ENCODE results near the gene BCCIP.

Gene BCCIP

GRCh38 chr10:125799451-125800182 lies 23.7 kb upstream of the BCCIP start:
- Histone ChIP-seq H3K27ac (ENCODE audit: low read length, poor library complexity, severe bottlenecking) (no peak overlapping the region), H3K14ac (ENCODE audit: low read length in 2 of 2) (no peak overlapping the region), H3K4me3 (ENCODE audit: insufficient read depth in 1 of 2, low read depth in 1 of 2, low read length in 2 of 2) (no peak overlapping the region), H2BK15ac (ENCODE audit: low read depth, poor library complexity, severe bottlenecking) (no peak overlapping the region), H3K27me3 (ENCODE audit: control insufficient read depth in 1 of 2, insufficient read depth in 1 of 2, low read length in 2 of 2) (no peaks in the 10 kb centered on the region), H4K8ac (ENCODE audit: low read length) (no peak overlapping the region), H3K23ac (ENCODE audit: low read length in 2 of 2) (no peak overlapping the region), H2AK5ac (ENCODE audit: low read length, severe bottlenecking) (no peak overlapping the region), H3K4ac (ENCODE audit: low read depth in 1 of 2, low read length in 2 of 2) (no peak overlapping the region), H3K9me3 (ENCODE audit: control insufficient read depth, low read length) (no peaks in the 10 kb centered on the region), H3K79me1 (replicated peaks; ENCODE audit: low read length, poor library complexity, severe bottlenecking) (peaks cover 2% of the 10 kb centered on the region), H3K4me2 (ENCODE audit: low read length, poor library complexity, severe bottlenecking) (no peak overlapping the region), H3K36me3 (ENCODE audit: control insufficient read depth in 1 of 2, insufficient read depth in 2 of 2, low read depth in 1 of 2, low read length in 2 of 2) (peaks cover 32 to 94% of the 10 kb centered on the region in 2 experiments), H4K91ac (ENCODE audit: low read length) (no peak overlapping the region), H2BK12ac (ENCODE audit: low read length in 2 of 2) (no peak overlapping the region), H2AFZ (ENCODE audit: low read depth, low read length) (no peak overlapping the region), H3K4me1 (ENCODE audit: control insufficient read depth, insufficient read depth, low read depth, low read length) (peaks cover 23% of the 10 kb centered on the region), H3K9ac (ENCODE audit: low read length) (no peak overlapping the region), H3K18ac (ENCODE audit: low read depth in 1 of 2, low read length in 2 of 2) (no peak overlapping the region), H2BK120ac (ENCODE audit: low read depth, low read length) (no peak overlapping the region), H2BK5ac (ENCODE audit: low read depth, low read length, poor library complexity, severe bottlenecking) (no peak overlapping the region)
- DNase-seq: no peak
- WGBS: 91% methylated on average over 5 of the region's 8 CpGs

- no peaks in the 10 kb centered on the region for H3K27me3 ChIP-seq (ENCODE audit: control insufficient read depth in 1 of 2, insufficient read depth in 1 of 2, low read length in 2 of 2)
- H3K9ac ChIP-seq (ENCODE audit: low read length): no peak overlapping the region
- H3K4me2 ChIP-seq (ENCODE audit: low read length, poor library complexity, severe bottlenecking): no peak overlapping the region
- H3K4me3 ChIP-seq (ENCODE audit: insufficient read depth in 1 of 2, low read depth in 1 of 2, low read length in 2 of 2): no peak overlapping the region
- no peak overlapping the region for H2AFZ ChIP-seq (ENCODE audit: low read depth, low read length)
- H2BK5ac ChIP-seq (ENCODE audit: low read depth, low read length, poor library complexity, severe bottlenecking): no peak overlapping the region
- peaks cover 35 to 94% of the 10 kb centered on the region in 2 experiments for H3K36me3 ChIP-seq (ENCODE audit: control insufficient read depth in 1 of 2, insufficient read depth in 2 of 2, low read depth in 1 of 2, low read length in 2 of 2)
- no peak overlapping the region for H3K14ac ChIP-seq (ENCODE audit: low read length in 2 of 2)
- H2BK120ac ChIP-seq (ENCODE audit: low read depth, low read length): no peak overlapping the region
- H2BK12ac ChIP-seq (ENCODE audit: low read length in 2 of 2): no peak overlapping the region
- no peaks in the 10 kb centered on the region for H3K9me3 ChIP-seq (ENCODE audit: control insufficient read depth, low read length)
- no peak overlapping the region for H3K23ac ChIP-seq (ENCODE audit: low read length in 2 of 2)
- no peak overlapping the region for H2AK5ac ChIP-seq (ENCODE audit: low read length, severe bottlenecking)
- WGBS: 93% methylated on average over 1 of the region's 1 CpG
- no peak overlapping the region for H3K18ac ChIP-seq (ENCODE audit: low read depth in 1 of 2, low read length in 2 of 2)
- H4K91ac ChIP-seq (ENCODE audit: low read length): no peak overlapping the region
- H3K4me1 ChIP-seq (ENCODE audit: control insufficient read depth, insufficient read depth, low read depth, low read length): peaks cover 23% of the 10 kb centered on the region
- peak overlapping the region; percentile 13 for H3K27ac ChIP-seq (ENCODE audit: low read length, poor library complexity, severe bottlenecking)
- H2BK15ac ChIP-seq (ENCODE audit: low read depth, poor library complexity, severe bottlenecking): no peak overlapping the region
- no peak overlapping the region for H4K8ac ChIP-seq (ENCODE audit: low read length)
- H3K79me1 ChIP-seq (replicated peaks; ENCODE audit: low read length, poor library complexity, severe bottlenecking): no peaks in the 10 kb centered on the region
- no peak for DNase-seq
- H3K4ac ChIP-seq (ENCODE audit: low read depth in 1 of 2, low read length in 2 of 2): no peak overlapping the region
Measured at GRCh38 chr10:125801574-125801973, 21.8 kb upstream of the BCCIP start.

- Histone ChIP-seq H3K79me1 (replicated peaks; ENCODE audit: low read length, poor library complexity, severe bottlenecking) (no peaks in the 10 kb centered on the region), H3K4me1 (ENCODE audit: control insufficient read depth, insufficient read depth, low read depth, low read length) (peaks cover 23% of the 10 kb centered on the region), H2BK120ac (ENCODE audit: low read depth, low read length) (no peak overlapping the region), H3K23ac (ENCODE audit: low read length in 2 of 2) (no peak overlapping the region), H2AK5ac (ENCODE audit: low read length, severe bottlenecking) (no peak overlapping the region), H3K9me3 (ENCODE audit: control insufficient read depth, low read length) (no peaks in the 10 kb centered on the region), H3K36me3 (ENCODE audit: control insufficient read depth in 1 of 2, insufficient read depth in 2 of 2, low read depth in 1 of 2, low read length in 2 of 2) (peaks cover 35 to 95% of the 10 kb centered on the region in 2 experiments), H3K27me3 (ENCODE audit: control insufficient read depth in 1 of 2, insufficient read depth in 1 of 2, low read length in 2 of 2) (no peaks in the 10 kb centered on the region), H3K9ac (ENCODE audit: low read length) (no peak overlapping the region), H4K91ac (ENCODE audit: low read length) (no peak overlapping the region), H3K4me3 (ENCODE audit: insufficient read depth in 1 of 2, low read depth in 1 of 2, low read length in 2 of 2) (no peak overlapping the region), H3K18ac (ENCODE audit: low read depth in 1 of 2, low read length in 2 of 2) (no peak overlapping the region), H2AFZ (ENCODE audit: low read depth, low read length) (no peak overlapping the region), H2BK15ac (ENCODE audit: low read depth, poor library complexity, severe bottlenecking) (no peak overlapping the region), H2BK5ac (ENCODE audit: low read depth, low read length, poor library complexity, severe bottlenecking) (no peak overlapping the region), H2BK12ac (ENCODE audit: low read length in 2 of 2) (no peak overlapping the region), H3K4ac (ENCODE audit: low read depth in 1 of 2, low read length in 2 of 2) (no peak overlapping the region), H3K4me2 (ENCODE audit: low read length, poor library complexity, severe bottlenecking) (no peak overlapping the region), H3K14ac (ENCODE audit: low read length in 2 of 2) (no peak overlapping the region), H4K8ac (ENCODE audit: low read length) (no peak overlapping the region), H3K27ac (ENCODE audit: low read length, poor library complexity, severe bottlenecking) (no peak overlapping the region)
- WGBS: 88% methylated on average over 5 of the region's 5 CpGs
- no peak for DNase-seq
Measured at GRCh38 chr10:125802131-125802530, 21.2 kb upstream of the BCCIP start.

GRCh38 chr10:125802739-125803138 lies 20.6 kb upstream of the BCCIP start:
- WGBS: 97% methylated on average over 7 of the region's 7 CpGs
- H2BK12ac ChIP-seq (ENCODE audit: low read length in 2 of 2): no peak overlapping the region
- no peak overlapping the region for H3K23ac ChIP-seq (ENCODE audit: low read length in 2 of 2)
- H3K4me1 ChIP-seq (ENCODE audit: control insufficient read depth, insufficient read depth, low read depth, low read length): peaks cover 20% of the 10 kb centered on the region
- H2AK5ac ChIP-seq (ENCODE audit: low read length, severe bottlenecking): no peak overlapping the region
- H2BK5ac ChIP-seq (ENCODE audit: low read depth, low read length, poor library complexity, severe bottlenecking): no peak overlapping the region
- H3K18ac ChIP-seq (ENCODE audit: low read depth in 1 of 2, low read length in 2 of 2): no peak overlapping the region
- no peak overlapping the region for H3K27ac ChIP-seq (ENCODE audit: low read length, poor library complexity, severe bottlenecking)
- H4K91ac ChIP-seq (ENCODE audit: low read length): no peak overlapping the region
- H3K9me3 ChIP-seq (ENCODE audit: control insufficient read depth, low read length): no peaks in the 10 kb centered on the region
- DNase-seq: no peak
- no peaks in the 10 kb centered on the region for H3K79me1 ChIP-seq (replicated peaks; ENCODE audit: low read length, poor library complexity, severe bottlenecking)
- H3K4ac ChIP-seq (ENCODE audit: low read depth in 1 of 2, low read length in 2 of 2): no peak overlapping the region
- no peak overlapping the region for H3K9ac ChIP-seq (ENCODE audit: low read length)
- no peak overlapping the region for H3K4me3 ChIP-seq (ENCODE audit: insufficient read depth in 1 of 2, low read depth in 1 of 2, low read length in 2 of 2)
- H3K27me3 ChIP-seq (ENCODE audit: control insufficient read depth in 1 of 2, insufficient read depth in 1 of 2, low read length in 2 of 2): no peaks in the 10 kb centered on the region
- no peak overlapping the region for H4K8ac ChIP-seq (ENCODE audit: low read length)
- H3K36me3 ChIP-seq (ENCODE audit: control insufficient read depth in 1 of 2, insufficient read depth in 2 of 2, low read depth in 1 of 2, low read length in 2 of 2): peaks cover 32 to 95% of the 10 kb centered on the region in 2 experiments
- H2BK15ac ChIP-seq (ENCODE audit: low read depth, poor library complexity, severe bottlenecking): no peak overlapping the region
- H2BK120ac ChIP-seq (ENCODE audit: low read depth, low read length): no peak overlapping the region
- H2AFZ ChIP-seq (ENCODE audit: low read depth, low read length): no peak overlapping the region
- no peak overlapping the region for H3K14ac ChIP-seq (ENCODE audit: low read length in 2 of 2)
- no peak overlapping the region for H3K4me2 ChIP-seq (ENCODE audit: low read length, poor library complexity, severe bottlenecking)

Data from mesenchymal stem cell (in vitro differentiated cells and primary cell).